GM19468 (cell line): ENCODE data around the gene LMO2.

Experiments used
- ATAC-seq: cut with Tn5 transposase; IDR thresholded peaks from one replicate; pipeline ENCODE4 v1.9.1; 2021; ENCODE audit warnings: mild to moderate bottlenecking, moderate library complexity, moderate number of reproducible peaks; ENCODE audit not compliant: unreplicated experiment; ENCODE audit errors: extremely low read depth

LMO2 gene

DNA sequence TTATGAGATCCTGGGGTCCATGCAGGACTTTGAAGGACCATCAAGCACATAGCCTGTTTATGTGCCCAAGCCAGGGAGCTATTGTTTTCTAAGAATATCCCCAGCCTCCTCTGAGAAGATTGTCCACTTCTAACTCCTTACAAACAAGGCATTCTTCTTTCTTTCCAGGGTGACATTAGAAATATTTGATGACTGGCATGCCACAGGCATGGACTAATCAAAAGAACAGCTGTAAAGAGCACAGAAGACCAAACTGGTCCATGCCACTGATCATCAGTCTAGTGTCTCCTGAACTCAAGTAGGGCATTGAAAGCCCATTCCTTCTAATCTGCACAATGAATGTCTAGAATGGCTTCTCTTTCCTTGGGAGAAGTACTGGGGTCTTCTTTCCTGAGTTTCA lies 24.9 kb upstream of the LMO2 start:
- ATAC-seq: no peak

DNA sequence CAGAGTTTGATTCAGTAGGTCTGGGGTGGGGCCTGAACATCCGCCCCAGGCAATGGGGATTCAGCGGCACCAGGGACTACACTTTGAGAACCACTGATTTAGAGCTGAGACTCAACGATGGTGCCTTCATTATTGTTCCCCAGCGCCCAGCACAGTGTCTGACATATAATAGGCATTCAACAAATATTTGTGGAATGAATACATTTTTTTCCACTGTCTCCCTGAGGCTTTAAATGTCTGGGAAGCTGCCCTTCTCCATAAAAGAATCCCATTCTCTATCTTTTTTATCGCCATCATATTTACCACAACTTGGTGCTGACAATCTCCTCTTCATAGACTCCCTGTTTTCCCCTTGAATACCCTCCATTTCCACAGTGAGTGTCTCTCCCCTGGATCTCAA lies 23.6 kb upstream of the LMO2 start:
- no peak for ATAC-seq

DNA sequence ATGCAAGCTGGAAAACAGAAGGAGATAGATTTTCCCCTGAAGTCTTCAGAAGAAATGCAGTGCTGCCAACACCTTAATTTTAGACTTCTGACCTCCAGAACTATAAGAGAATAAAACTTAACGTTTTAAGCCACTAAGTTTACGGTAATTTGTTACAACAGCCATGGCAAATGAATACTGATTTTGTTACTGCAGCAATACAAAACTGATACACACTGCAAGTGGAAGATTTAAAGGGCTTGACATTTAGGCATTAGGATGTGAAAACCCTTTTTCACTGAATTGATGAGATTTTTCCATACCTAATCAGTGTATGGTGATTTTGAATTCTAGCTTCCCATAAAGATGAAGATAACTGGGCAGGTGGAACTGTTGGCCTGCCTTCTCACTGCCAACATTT lies 22.1 kb upstream of the LMO2 start:
- ATAC-seq: no peak

DNA sequence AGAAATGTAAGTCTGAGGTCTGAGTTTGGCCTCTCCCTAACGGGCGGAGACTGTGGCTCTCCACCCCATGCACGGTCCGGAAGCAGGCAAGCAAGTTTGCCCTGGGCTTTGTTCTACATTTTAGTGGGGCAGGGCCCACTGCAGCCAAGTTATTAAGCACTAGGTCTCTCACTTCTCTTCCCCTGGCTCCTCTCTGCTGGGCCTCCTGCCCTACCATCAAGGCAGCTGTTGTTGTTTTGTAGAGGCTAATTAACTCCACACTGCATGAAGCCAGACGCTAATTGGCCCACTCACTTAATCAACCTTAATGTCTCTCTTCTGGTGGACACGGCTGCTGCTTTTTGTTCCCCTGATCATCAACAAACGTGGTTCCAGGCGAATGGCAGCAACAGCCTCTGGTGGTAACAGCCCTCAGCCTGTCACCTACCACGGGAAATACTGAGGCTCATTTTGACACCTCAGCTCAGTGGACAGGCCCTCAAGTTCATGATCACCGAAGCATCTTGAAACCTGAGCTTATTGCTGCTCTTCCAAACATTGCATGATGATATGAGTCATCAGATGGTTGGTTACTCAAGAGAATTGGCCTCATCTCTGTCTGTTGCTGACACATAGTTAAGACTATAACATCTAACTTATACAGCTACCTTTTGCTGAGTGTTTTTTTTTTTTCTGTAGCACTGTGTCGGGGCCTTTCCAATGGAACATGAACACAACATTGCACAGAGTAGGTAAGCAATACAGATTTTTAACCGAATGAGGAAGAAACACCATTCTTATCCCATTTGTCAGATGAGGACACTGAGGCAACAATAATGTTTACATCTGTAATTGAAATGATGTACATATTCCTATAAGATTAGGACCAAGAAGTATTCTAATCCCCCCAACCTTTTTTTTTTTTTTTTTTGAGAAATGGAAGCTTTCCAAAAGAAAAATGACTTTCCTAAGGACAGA lies 20.8 kb upstream of the LMO2 start:
- peak; percentile 80 for ATAC-seq

DNA sequence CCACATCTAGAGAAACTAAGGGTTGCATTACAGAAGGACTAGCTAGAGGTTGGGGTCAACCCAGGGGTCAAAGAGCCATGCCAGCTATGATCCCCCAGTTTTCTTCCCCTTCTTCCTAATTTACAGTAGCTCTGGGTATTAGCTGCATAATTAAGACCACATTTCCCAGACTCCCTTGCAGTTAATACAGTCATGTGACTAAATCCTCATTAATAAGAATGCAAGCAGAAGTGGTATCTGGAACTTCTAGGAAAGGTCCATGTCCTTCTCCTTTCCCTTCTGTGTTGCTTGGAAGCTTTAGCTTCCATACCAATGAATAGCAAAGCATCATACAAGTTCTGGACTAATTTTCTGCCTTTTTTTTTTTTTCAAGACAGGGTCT lies 19.1 kb upstream of the LMO2 start:
- no peak for ATAC-seq

DNA sequence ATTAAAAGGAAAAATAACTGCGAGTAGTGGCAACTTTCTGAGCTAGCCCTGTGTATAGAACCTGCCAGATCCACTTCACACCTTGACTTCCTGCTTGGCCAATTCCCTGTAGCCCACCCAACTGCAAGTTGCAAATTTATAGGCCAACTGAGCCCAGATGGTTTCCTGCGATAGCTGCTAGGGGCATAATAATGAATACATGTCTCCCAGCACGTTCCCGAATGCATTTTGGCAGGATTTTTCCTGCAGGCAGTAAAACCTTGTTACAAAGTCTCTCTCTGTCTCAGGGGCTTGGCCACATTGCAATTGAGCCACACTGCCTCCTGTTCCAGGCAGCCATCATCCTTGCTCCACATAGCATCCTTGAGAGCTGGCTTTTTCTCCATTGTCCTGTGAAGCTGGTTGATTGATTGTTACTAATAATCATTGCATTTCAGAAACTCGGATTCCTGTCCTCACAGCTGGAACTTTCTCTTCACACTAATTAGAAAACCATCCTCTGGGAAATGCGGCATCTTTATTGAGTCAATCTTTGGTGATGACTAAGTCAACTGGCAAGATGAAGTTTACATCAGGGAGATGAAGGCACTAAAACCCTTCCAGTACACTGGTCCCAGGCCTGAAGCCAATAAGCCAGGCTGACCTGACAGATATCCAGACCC lies 18.6 kb upstream of the LMO2 start:
- no peak for ATAC-seq

DNA sequence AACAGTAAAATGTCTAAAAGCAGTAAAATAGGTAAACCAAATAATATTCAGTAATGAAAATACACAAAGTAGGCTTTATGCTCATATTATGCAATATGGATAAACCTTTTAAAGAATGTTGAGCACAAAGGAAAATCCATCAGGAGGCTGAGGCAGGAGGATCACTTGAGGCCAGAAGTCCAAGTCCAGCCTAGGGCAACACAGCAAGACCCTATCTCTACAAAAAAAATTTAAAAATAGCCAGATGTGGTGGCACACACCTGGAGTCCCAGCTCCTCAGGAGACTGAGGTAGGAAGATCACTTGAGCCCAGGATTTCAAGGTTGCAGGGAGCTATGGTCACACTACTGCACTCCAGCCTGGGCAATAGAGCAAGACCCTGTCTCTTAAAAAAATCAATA lies 17.7 kb upstream of the LMO2 start:
- no peak for ATAC-seq

DNA sequence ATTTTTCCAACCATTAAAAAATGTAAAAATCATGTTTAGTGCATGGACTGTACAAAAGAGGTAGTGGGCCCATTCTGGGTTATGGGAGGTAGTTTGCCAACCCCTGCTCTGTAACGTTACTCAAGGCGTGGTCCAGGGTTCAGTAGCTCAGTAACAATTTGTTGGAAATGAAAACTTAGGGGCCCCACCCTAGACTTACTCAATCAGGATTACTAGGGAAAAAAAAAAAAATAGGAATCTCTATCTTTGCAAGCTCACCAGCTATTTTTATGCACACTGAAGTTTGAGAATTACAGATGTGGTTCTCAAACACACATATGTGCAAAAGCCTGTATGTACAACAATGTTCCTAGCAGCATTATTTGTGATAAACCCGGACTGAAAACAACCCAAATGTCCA lies 17.3 kb upstream of the LMO2 start:
- no peak for ATAC-seq

DNA sequence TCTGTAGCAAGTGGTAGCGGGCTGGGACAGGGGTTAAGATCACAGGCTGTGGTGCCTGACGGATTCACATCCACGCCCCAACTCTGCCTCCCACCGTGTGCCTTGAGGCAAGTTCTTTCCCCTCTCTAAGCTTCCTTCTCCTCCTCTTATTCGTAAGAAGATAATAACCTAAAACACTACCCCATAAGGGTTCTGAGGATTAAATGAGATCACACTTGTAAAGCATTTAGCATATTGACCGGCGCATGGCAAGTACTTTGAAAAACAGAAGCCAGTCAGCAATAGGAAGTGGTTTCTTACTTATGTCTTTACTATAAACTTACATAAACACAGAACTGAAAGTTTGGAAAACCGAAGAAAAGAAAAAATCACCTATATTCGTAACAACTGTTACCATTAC lies 15.5 kb upstream of the LMO2 start:
- ATAC-seq: no peak

DNA sequence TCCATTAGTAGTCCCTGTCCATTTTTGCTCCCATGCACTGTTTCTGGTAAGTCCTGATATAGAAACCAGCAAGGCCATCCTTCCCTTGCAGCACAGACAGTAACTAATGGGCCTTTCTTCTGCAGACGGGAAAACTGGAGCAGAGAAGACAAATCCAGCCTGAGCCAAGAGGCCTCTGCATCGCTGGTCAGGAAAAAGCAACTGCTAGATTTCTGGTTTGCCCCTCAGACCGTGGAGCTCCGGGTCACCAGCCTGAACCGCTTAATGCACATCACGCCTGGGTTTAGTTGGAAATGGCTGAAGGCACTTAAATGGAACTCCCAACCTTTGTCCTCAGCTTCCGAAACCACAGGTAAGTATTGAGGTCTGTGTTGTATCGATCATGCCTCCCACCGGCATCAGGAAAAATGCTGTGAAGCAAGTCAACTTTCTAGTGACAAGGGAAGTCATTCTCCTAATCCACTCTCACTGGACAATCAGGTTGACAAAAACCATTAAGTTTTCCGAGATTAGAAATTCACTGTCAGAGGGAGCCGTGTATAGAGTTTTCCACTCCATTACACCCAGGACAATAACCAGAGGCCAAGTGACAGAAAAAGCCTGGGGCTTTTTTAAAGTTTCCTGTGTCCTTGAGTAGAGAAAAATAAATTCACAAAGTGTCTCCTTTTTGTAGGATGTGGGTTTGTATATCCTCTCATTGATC lies 14.8 kb upstream of the LMO2 start:
- no peak for ATAC-seq

DNA sequence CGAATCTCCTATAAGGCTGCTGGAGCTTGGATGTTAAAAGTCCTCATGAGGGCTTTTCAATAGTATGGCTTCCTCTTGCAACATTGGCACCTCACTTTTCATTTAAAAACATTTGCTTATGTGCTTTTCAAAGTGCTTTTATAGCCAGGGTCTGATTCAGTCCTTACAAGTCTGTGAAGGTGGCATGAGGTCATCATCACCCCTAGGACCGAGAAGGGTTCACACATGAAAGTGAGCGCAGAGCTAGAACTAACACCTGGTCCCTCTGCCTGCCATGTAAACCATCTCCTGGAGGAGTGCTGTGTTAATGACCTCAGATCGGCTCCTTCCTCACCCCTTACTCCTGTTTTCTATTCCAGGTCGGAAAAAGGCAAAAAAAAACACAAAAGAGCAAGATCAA lies 12.2 kb upstream of the LMO2 start:
- ATAC-seq: no peak

DNA sequence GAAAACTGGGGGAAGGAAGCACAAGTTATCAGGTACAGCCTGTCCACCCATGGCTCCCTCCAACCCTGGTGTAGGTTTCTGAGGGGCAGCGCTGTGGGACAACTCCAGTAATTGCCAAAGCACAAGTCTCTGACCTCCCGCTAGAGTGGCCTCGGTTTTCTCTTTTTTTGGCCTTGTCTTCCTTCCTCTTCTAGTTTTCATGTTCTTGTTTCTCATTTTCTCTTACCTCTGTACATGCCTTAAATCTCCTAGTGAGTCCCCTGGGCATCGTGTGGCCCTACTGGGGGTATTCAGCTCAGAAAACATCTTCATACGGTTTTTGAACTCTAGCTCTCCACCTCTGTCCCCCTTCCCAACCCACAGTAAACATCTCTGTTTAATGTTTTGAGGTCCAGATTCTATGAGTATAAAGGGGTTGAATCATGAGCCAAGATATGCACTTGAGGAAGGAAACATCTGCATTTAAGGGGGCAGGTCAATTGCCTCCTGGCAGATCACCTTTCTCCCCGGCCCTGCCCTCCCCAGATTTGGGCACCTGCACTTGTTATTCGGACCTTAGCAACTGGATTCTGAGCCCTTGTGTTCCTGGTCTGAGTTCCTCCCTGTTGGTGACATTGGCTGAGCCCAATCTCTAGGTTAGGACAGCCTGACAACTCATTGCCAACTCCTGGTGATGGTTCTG lies 8.4 kb upstream of the LMO2 start:
- ATAC-seq: no peak

DNA sequence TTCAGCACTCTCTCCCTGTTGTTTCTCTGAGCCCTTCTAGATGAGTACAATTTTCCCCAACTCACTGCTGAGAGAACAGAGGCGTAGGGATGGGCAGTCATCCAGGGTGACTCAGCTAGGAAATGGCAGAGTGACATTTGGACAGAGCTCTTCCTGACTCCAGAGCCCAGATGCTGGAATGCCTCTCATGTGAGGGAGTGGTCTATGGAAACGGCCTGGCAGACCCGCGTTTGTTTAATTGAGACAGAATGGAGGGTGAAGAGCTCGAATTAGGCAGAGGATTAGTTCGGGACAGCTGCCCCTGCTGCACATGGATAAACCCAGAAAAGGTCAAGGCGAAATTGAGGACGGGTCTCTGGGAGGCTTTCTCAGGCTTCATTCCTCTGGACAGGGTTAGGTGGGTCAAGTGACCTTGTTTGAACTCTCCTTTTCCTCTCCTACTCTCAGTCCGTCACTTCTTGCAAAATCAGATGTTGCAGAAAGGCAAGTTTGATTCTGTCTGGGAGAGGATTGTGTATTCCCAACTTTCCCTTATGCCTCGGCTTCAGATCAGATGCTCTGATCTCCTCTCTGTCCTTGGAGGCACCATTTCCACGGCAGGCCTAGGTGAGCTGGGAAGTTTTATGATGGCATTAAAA lies 7.6 kb upstream of the LMO2 start:
- ATAC-seq: no peak

DNA sequence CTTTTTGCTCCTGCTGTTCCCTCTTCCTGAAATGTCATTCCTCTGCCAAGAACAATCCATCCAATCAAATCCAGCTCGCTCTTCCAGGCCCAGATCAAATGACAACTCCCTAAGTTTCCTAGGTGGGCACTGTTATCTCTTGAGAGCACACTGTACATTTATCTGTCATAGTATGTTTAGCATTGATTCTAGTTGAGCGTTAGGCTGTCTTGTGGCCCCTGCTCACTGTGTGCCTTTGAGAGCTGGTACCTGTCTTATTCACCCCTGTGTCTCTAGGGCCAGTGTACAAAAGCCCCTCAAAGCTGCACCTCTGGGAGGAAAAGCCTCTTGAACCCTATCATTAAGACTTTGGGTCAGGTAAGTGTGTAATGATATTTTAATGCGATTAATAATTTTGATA lies 7.1 kb upstream of the LMO2 start:
- ATAC-seq: no peak

DNA sequence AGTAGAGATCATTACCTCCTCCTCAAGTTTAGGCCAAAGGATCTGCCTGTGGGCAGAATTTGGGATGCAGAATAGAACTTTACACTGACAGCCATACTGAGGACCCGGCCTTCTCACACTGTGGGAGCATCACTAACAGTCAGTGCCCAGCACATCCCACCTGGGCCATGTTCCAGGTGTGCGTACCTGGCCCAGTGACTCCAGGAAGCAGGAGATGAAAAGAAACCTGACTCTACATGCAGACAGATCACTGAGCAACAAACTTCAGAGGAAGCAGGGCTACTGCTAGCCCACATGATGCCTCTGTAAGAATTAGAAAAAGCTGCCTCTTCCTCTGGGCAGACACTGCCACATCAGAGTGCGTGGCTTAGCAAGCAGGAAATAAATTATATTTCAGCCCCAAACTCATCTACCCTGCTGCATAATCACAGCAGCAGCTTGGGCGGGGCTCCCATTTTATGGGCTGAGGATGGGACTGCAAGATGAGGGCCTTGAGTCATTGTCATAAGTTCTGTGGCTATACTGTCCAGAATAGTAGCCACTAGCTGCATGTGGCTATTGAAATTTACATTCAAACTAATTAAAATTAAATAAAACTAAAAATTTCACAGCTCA lies 6.0 kb upstream of the LMO2 start:
- no peak for ATAC-seq

DNA sequence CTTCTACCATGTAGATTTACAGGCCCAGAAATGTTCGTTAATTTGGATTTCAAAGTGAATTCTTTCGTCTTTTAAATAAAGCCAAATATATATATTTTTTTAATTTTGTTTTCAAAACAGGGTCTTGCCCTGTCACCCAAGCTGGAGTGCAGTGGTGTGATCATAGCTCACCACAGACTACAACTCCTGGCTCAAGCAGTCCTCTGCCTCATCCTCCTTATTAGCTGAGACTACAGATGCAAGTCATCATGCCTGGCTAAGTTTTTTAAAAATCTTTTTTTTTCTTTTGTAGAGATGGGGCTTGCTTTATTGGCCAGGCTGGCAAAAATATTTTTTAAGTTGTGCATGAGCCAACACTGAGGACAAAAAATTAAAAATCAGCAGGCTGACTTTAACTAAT lies 5.0 kb upstream of the LMO2 start:
- no peak for ATAC-seq

DNA sequence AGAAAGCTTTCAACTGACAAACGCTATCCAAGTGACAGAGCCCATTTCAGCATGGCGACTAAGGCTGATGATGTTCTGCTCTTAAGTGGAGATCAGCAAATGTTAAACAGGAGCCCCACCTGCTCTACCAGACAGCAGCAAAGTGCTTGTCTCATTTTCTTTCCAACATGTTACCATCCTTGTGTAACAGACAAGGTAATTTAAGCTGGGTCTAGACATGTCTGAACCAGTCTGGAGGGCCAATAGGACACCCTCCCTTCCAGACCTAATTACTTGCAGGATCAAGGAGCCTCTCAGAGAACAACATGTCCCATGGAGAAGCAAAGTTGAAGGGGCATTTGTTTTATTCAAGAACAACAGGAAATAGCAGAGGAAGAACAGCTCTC lies 3.9 kb upstream of the LMO2 start:
- ATAC-seq: no peak

DNA sequence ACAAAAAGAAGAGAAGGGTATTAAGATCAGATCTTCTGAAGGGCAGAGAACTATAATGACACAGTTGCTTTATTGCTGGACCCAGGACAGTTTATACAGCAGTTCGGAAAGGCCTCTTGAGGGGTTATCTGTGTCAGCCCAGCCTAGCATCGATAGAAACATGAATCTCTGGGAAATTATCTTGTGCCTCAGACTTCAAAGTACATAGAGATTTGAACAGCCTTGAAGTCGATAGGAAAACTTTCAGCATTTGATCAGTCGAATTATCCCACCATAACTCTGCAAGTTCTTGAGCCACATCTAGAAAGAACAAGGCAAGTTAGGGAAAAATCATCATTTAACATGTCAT lies 2.5 kb upstream of the LMO2 start:
- ATAC-seq: no peak

DNA sequence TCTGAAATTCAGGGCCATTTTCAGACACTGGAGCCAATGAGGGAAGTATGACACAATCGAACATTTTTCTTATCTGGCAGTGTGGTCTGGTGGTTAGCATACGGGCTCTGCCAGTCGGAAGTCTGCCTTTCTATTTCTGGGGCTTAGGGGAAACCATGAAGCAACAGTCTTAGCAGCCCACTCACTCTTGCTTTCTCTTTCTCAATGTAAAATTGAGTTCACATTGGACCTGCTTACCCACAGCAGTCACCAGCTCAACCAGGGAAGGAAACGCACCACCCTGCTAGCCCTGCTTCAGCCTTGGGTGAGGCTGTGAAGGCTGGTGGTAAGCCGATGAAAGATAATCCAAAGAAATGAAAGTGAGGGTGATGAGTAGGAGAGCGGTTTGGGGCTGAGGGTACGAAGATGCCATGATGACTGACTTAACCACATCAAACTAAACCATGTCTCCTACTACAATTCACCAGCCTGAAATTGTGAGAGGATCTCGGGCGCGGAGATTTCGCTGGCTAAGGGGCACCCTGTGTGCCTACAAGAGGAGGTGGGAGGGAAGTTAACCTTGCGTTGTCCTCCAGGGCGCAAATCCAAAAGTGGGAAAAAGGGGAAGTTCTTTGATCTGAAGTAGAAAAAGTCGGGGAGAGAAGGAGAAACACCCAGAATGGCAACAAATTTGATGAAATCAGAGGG lies 2.0 kb upstream of the LMO2 start:
- ATAC-seq: peak; percentile 77
